Kidney epithelial cell (primary cell): Measurements from ENCODE around the gene RALGPS1. TPM values are rescaled to one million over a fixed set of nuclear protein-coding genes. Genes with fewer than 3 reads are reported as not detected.
"Not testable (repeated sequence)": the region's sequence is repeated elsewhere in the genome, so short reads cannot be mapped to it uniquely, and the experiment has no call there.

Source experiments
- DNase-seq: peaks from one replicate; pipeline ENCODE4 v3.0.0-alpha.2; 2010; ENCODE audit warnings: low read depth
- H3K27me3 ChIP-seq: 2 replicates; pipeline ENCODE4 v1.6.0; 2011; ENCODE audit warnings: low read length; ENCODE audit not compliant: control insufficient read depth, insufficient read depth
- H3K36me3 ChIP-seq: 2 replicates; pipeline ENCODE4 v1.5.1; 2011; ENCODE audit warnings: low read length; ENCODE audit not compliant: control insufficient read depth, insufficient read depth
- H3K4me3 ChIP-seq: 2 replicates; pipeline ENCODE4 v1.5.1; 2011; ENCODE audit warnings: low read depth, mild to moderate bottlenecking, control low read depth, low read length
- CTCF ChIP-seq: IDR thresholded peaks from 2 replicates; pipeline ENCODE4 v1.5.1; 2011; ENCODE audit warnings: mild to moderate bottlenecking, moderate library complexity, low read length, control low read depth, inconsistent platforms; ENCODE audit not compliant: insufficient read depth, poor library complexity, severe bottlenecking
- total RNA-seq: library from RNA; depleted of rRNA; stranded (reverse); fragments of >200 nt; gene quantifications from 2 replicates; pipeline ENCODE4 v1.2.3, GENCODE V29; 2015

RALGPS1 gene
- total RNA-seq, 1 donor from 2014 or later = 5.6 TPM

GRCh38 chr9:127014216-127014909, 99.8 kb downstream of the RALGPS1 start:
- no peaks in the 10 kb centered on the region for H3K36me3 ChIP-seq
- no peak for DNase-seq
- H3K4me3 ChIP-seq = no peak overlapping the region
- no peaks in the 10 kb centered on the region for H3K27me3 ChIP-seq
- no peak for TF ChIP-seq CTCF

- H3K4me3 ChIP-seq = no peak overlapping the region
- H3K27me3 ChIP-seq = no peaks in the 10 kb centered on the region
- DNase-seq = no peak
- H3K36me3 ChIP-seq = no peaks in the 10 kb centered on the region
- TF ChIP-seq CTCF = no peak
These were observed 100.4 kb downstream of the RALGPS1 start for GRCh38 chr9:127014910-127015540.

- Histone ChIP-seq H3K27me3 (no peaks in the 10 kb centered on the region), H3K4me3 (no peak overlapping the region), H3K36me3 (no peaks in the 10 kb centered on the region)
- no peak for TF ChIP-seq CTCF
- DNase-seq = no peak
These were observed 101.4 kb downstream of the RALGPS1 start for GRCh38 chr9:127015921-127016512.

- H3K4me3 ChIP-seq = not testable (repeated sequence)
These were observed 103.4 kb downstream of the RALGPS1 start for GRCh38 chr9:127017979-127018378.

GRCh38 chr9:127018935-127019334, 104.4 kb downstream of the RALGPS1 start:
- no peaks in the 10 kb centered on the region for H3K36me3 ChIP-seq

More at GRCh38 chr9:127017979-127018378, 103.4 kb downstream of the RALGPS1 start:
- H3K36me3 ChIP-seq, DNase-seq, H3K27me3 ChIP-seq: not testable (repeated sequence)

More at GRCh38 chr9:127018935-127019334, 104.4 kb downstream of the RALGPS1 start:
- no peak for TF ChIP-seq CTCF
- DNase-seq = no peak
- Histone ChIP-seq H3K27me3 (no peaks in the 10 kb centered on the region), H3K4me3 (no peak overlapping the region)
